A549 (cell line): ENCODE results near the gene PTPRG. TPM values are rescaled to one million over a fixed set of nuclear protein-coding genes. Genes with fewer than 3 reads are reported as not detected.

ENCODE experiments used
- ATAC-seq, 2 experiments: fragments of 200-7000 bp in 1 of 2; fragments of >200 bp in 1 of 2; cut with Nextera tagmentation in 1 of 2; cut with Tn5 transposase in 1 of 2; 3 replicates each; pipeline versions ENCODE4 v1.8.0 to v1.9.1; 2018 to 2020; ENCODE audit warnings: mild to moderate bottlenecking in 1 of 2, moderate library complexity in 1 of 2
- CTCF ChIA-PET: fragments of 300-600 bp; sonication (Branson Sonifier 250); formaldehyde crosslinking; extraction: SDS; loops from one replicate; lab custom pipeline; 2021; ENCODE audit warnings: antibody characterized with exemption, inconsistent platforms; lab: Yijun Ruan, JAX
- POLR2A ChIA-PET: fragments of 350-600 bp; formaldehyde crosslinking; extraction: SDS; loops from one replicate; lab custom pipeline; 2021; ENCODE audit warnings: antibody characterized with exemption, inconsistent platforms; lab: Yijun Ruan, JAX
- DNase-seq, 2 experiments: peaks; one replicate each; pipeline versions ENCODE4 v3.0.0 to v3.0.0-alpha.2; 2011 to 2016; ENCODE audit warnings: low read depth in 1 of 2, low spot score in 1 of 2
- FAIRE-seq: peaks from 2 replicates; lab custom pipeline; 2011; peaks lifted over from hg19 to GRCh38; lab: Jason Lieb, UNC
- H3K27ac ChIP-seq, 2 experiments: fragments of >200 bp; sonication (Bioruptor Twin); formaldehyde crosslinking; 3 replicates each; pipeline ENCODE4 v1.5.1; 2016 to 2017
- H3K4me1 ChIP-seq: fragments of >200 bp; sonication (Bioruptor Twin); formaldehyde crosslinking; 3 replicates; pipeline ENCODE4 v1.6.1; 2016
- H3K4me2 ChIP-seq: fragments of >200 bp; sonication (Bioruptor Twin); formaldehyde crosslinking; 3 replicates; pipeline ENCODE4 v1.6.1; 2016
- H3K4me3 ChIP-seq: fragments of >200 bp; sonication (Bioruptor Twin); formaldehyde crosslinking; 3 replicates; pipeline ENCODE4 v1.5.1; 2016
- H3K9me3 ChIP-seq: fragments of >200 bp; sonication (Bioruptor Twin); formaldehyde crosslinking; 3 replicates; pipeline ENCODE4 v1.6.1; 2016
- ATOH8 ChIP-seq: fragments of 250-450 bp; sonication (Bioruptor Pico); IDR thresholded peaks from 2 replicates; pipeline ENCODE4 v1.5.0; 2020; ENCODE audit warnings: low read depth, mild to moderate bottlenecking, moderate library complexity
- CBX2 ChIP-seq: fragments of 200-600 bp; sonication (generic); IDR thresholded peaks from 2 replicates; pipeline ENCODE4 v1.6.1; 2016; ENCODE audit warnings: low read depth, mild to moderate bottlenecking, borderline replicate concordance
- CTCF ChIP-seq: fragments of >200 bp; sonication (Bioruptor Twin); formaldehyde crosslinking; IDR thresholded peaks from 3 replicates; pipeline ENCODE4 v1.5.1; 2016
- E2F6 ChIP-seq: IDR thresholded peaks from 2 replicates; pipeline ENCODE4 v1.6.1; 2012; ENCODE audit warnings: low read depth, borderline replicate concordance
- ELK1 ChIP-seq: fragments of 150-350 bp; IDR thresholded peaks from 2 replicates; pipeline ENCODE4 v1.6.1; 2014; ENCODE audit warnings: low read depth, mild to moderate bottlenecking, low read length
- EP300 ChIP-seq, 2 experiments: fragments of >200 bp; sonication (Bioruptor Twin); formaldehyde crosslinking; IDR thresholded peaks; 2 replicates in 1 of 2; 3 replicates in 1 of 2; pipeline ENCODE4 v1.6.1; 2016 to 2017
- ESRRA ChIP-seq: fragments of 150-350 bp; IDR thresholded peaks from 2 replicates; pipeline ENCODE4 v1.6.1; 2014; ENCODE audit warnings: mild to moderate bottlenecking, low read length, borderline replicate concordance
- FOSB ChIP-seq: fragments of 250-450 bp; sonication (Bioruptor Pico); IDR thresholded peaks from 2 replicates; pipeline ENCODE4 v1.5.0; 2020; ENCODE audit warnings: mild to moderate bottlenecking, moderate library complexity
- FOXS1 ChIP-seq: fragments of 250-450 bp; sonication (Bioruptor Pico); IDR thresholded peaks from 2 replicates; pipeline ENCODE4 v1.5.0; 2020; ENCODE audit warnings: mild to moderate bottlenecking, moderate library complexity
- GATA3 ChIP-seq: IDR thresholded peaks from 2 replicates; pipeline ENCODE4 v1.6.1; 2012; ENCODE audit warnings: borderline replicate concordance
- HDAC2 ChIP-seq: fragments of 200-600 bp; sonication (generic); IDR thresholded peaks from 2 replicates; pipeline ENCODE4 v1.6.1; 2016
- HES2 ChIP-seq: fragments of >200 bp; sonication (Bioruptor Twin); formaldehyde crosslinking; IDR thresholded peaks from 2 replicates; pipeline ENCODE4 v1.6.1; 2016
- HEYL ChIP-seq: fragments of 250-450 bp; sonication (Bioruptor Pico); IDR thresholded peaks from 2 replicates; pipeline ENCODE4 v1.8.0; 2021; ENCODE audit warnings: mild to moderate bottlenecking, moderate library complexity
- HMGXB4 ChIP-seq: fragments of 250-450 bp; sonication (Bioruptor Pico); IDR thresholded peaks from 2 replicates; pipeline ENCODE4 v1.5.0; 2021; ENCODE audit warnings: mild to moderate bottlenecking, moderate library complexity, borderline replicate concordance
- HOXA7 ChIP-seq: fragments of 250-450 bp; sonication (Bioruptor Pico); IDR thresholded peaks from 2 replicates; pipeline ENCODE4 v1.5.0; 2020; ENCODE audit warnings: mild to moderate bottlenecking, moderate library complexity
- MAFK ChIP-seq: fragments of 450-650 bp; IDR thresholded peaks from 2 replicates; pipeline ENCODE4 v1.6.1; 2014; ENCODE audit not compliant: partially characterized antibody
- MAX ChIP-seq: IDR thresholded peaks from 2 replicates; pipeline ENCODE4 v1.6.1; 2012
- MAZ ChIP-seq: fragments of 150-350 bp; IDR thresholded peaks from 2 replicates; pipeline ENCODE4 v1.6.1; 2014; ENCODE audit warnings: antibody characterized with exemption, low read depth, low read length, borderline replicate concordance
- POLR2A ChIP-seq: IDR thresholded peaks from 2 replicates; pipeline ENCODE4 v1.6.1; 2012; ENCODE audit warnings: mild to moderate bottlenecking, low read length
- RARB ChIP-seq: fragments of 250-450 bp; sonication (Bioruptor Pico); IDR thresholded peaks from 2 replicates; pipeline ENCODE4 v1.8.0; 2021; ENCODE audit warnings: mild to moderate bottlenecking, moderate library complexity
- RNF2 ChIP-seq: fragments of 200-600 bp; sonication (generic); IDR thresholded peaks from 2 replicates; pipeline ENCODE4 v1.6.1; 2016; ENCODE audit warnings: low read depth, mild to moderate bottlenecking, antibody characterized with exemption, moderate library complexity, borderline replicate concordance
- SMC3 ChIP-seq: fragments of >200 bp; sonication (Bioruptor Twin); formaldehyde crosslinking; IDR thresholded peaks from 3 replicates; pipeline ENCODE4 v1.6.1; 2018; ENCODE audit warnings: inconsistent platforms
- SREBF2 ChIP-seq: fragments of 450-650 bp; IDR thresholded peaks from 2 replicates; pipeline ENCODE4 v1.6.1; 2014; ENCODE audit warnings: mild to moderate bottlenecking, moderate library complexity
- TFCP2L1 ChIP-seq: fragments of 250-450 bp; sonication (Bioruptor Pico); IDR thresholded peaks from 2 replicates; pipeline ENCODE4 v1.5.0; 2021; ENCODE audit warnings: mild to moderate bottlenecking
- USF2 ChIP-seq: fragments of 450-650 bp; IDR thresholded peaks from 2 replicates; pipeline ENCODE4 v1.6.1; 2014; ENCODE audit warnings: antibody characterized with exemption
- ZC3H11A ChIP-seq: fragments of 450-650 bp; IDR thresholded peaks from 2 replicates; pipeline ENCODE4 v1.6.1; 2014; ENCODE audit warnings: antibody characterized with exemption, mild to moderate bottlenecking
- ZFP36 ChIP-seq: fragments of 450-650 bp; IDR thresholded peaks from 2 replicates; pipeline ENCODE4 v1.6.1; 2014; ENCODE audit warnings: borderline replicate concordance; ENCODE audit not compliant: partially characterized antibody
- ZSCAN20 ChIP-seq: fragments of 250-450 bp; sonication (Bioruptor Pico); IDR thresholded peaks from 2 replicates; pipeline ENCODE4 v1.8.0; 2022; ENCODE audit warnings: mild to moderate bottlenecking, moderate library complexity
- WGBS: methylation state at CpG from one replicate; pipeline ENCODE4 v1.1.6; 2017; ENCODE audit errors: missing lambda C conversion rate; 5-methylcytosine and 5-hydroxymethylcytosine counted together
- polyA plus RNA-seq, 4 experiments: library from polyadenylated mRNA; depleted of rRNA in 3 of 4; stranded (reverse); fragments of >200 nt; fragmentation: RNase III in 1 of 4; extraction: RNeasy Plus Mini Kit Qiagen cat#74134 plus additional on column Dnase treatment in 1 of 4; gene quantifications; 2 replicates in 3 of 4; 3 replicates in 1 of 4; pipeline ENCODE4 v1.2.3, GENCODE V29; 2011 to 2017

PTPRG gene
- polyA plus RNA-seq, 2 of the 4 experiments (the other 2 are of a cell fraction) = 4.5 to 4.8 TPM

GRCh38 chr3:61688307-61688984 lies 127.1 kb downstream of the PTPRG start:
- CTCF ChIA-PET = no interaction called here
- 59% methylated on average over 13 of the region's 13 CpGs for WGBS
- no peak overlapping the region for H3K4me2 ChIP-seq
- no peak overlapping the region for H3K4me3 ChIP-seq
- H3K4me1 ChIP-seq = peaks cover 7% of the 10 kb centered on the region; the same call in 1 of the 3 replicates
- DNase-seq = no peak
- no peak overlapping the region for H3K27ac ChIP-seq
- H3K9me3 ChIP-seq = no peaks in the 10 kb centered on the region
- TF ChIP-seq HEYL (CRISPR knock-in tag) (no peak), HOXA7 (CRISPR knock-in tag) (no peak), GATA3 (no peak), FOSB (CRISPR knock-in tag) (no peak), ZSCAN20 (CRISPR knock-in tag) (no peak), POLR2A (no peak), ZC3H11A (no peak), ZFP36 (no peak), USF2 (no peak), ESRRA (no peak), MAFK (no peak), ELK1 (no peak), CBX2 (no peak), RNF2 (no peak), HMGXB4 (CRISPR knock-in tag) (no peak), ATOH8 (CRISPR knock-in tag) (no peak), MAX (no peak), E2F6 (no peak)
- TF ChIP-seq, all 56 proteins: peak for 0
- POLR2A ChIA-PET = no interaction called here
- no peak for FAIRE-seq
- ATAC-seq = no peak

- DNase-seq = no peak
- 76% methylated on average over 5 of the region's 5 CpGs for WGBS
- H3K4me3 ChIP-seq = no peak overlapping the region
- no peak for FAIRE-seq
- CTCF ChIA-PET = interaction anchor here (0.6 kb wide), 1 partner anchor 24 kb away, joined by 3 read pairs; no protein-coding TSS in a partner anchor
- no peak for ATAC-seq
- peaks cover 7% of the 10 kb centered on the region; the same call in 1 of the 3 replicates for H3K4me1 ChIP-seq
- POLR2A ChIA-PET = no interaction called here
- H3K9me3 ChIP-seq = no peaks in the 10 kb centered on the region
- H3K27ac ChIP-seq = no peak overlapping the region
- no peak overlapping the region for H3K4me2 ChIP-seq
- TF ChIP-seq CBX2 (no peak), POLR2A (no peak), RARB (CRISPR knock-in tag) (no peak), FOXS1 (no peak), HES2 (no peak), MAZ (no peak), SMC3 (no peak), EP300 (IDR thresholded peaks at IDR 0.05) (no peak), USF2 (no peak), SREBF2 (no peak), HDAC2 (no peak), CTCF (no peak), ESRRA (no peak), TFCP2L1 (CRISPR knock-in tag) (no peak), HOXA7 (CRISPR knock-in tag) (no peak)
Measured at GRCh38 chr3:61690016-61690415, 128.6 kb downstream of the PTPRG start.
